ACHN (cell line): ENCODE data around the gene VAV2.

Experiments used
- DNase-seq: peaks from one replicate; pipeline ENCODE4 v3.0.0-alpha.2; 2015
- in situ Hi-C: cut with HindIII; loops from 2 replicates; pipeline ENCODE4 v1.10.0; 2017; ENCODE audit warnings: low sequenced_read_pairs, low pct_ligation_motif_present, low pct_unique_long_range_greater_than_20kb

VAV2 gene

GRCh38 chr9:133844881-133845410 is 147.2 kb downstream of the VAV2 start:
- in situ Hi-C loops: no loop called here
- DNase-seq: no peak

DNA sequence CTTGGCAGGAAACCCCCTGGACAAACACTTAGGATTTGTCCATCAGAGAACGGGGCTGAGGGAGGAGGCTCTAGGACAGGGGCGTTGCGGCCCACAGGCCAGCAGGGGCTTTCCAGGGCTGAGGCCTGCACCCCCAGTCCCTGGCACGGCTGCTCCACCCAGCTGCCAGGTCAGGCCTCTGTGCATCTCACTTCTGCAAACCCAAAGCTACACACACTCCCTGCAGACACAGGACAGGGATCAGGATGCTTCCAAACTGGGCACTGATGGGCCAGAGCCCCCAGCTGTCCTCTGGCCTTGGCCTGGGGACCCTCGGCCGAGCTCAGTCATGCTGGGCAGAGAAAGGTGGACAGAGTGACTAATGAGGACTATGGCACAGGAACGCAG is 147.7 kb downstream of the VAV2 start:
- no peak for DNase-seq
- in situ Hi-C loops: no loop called here

DNA sequence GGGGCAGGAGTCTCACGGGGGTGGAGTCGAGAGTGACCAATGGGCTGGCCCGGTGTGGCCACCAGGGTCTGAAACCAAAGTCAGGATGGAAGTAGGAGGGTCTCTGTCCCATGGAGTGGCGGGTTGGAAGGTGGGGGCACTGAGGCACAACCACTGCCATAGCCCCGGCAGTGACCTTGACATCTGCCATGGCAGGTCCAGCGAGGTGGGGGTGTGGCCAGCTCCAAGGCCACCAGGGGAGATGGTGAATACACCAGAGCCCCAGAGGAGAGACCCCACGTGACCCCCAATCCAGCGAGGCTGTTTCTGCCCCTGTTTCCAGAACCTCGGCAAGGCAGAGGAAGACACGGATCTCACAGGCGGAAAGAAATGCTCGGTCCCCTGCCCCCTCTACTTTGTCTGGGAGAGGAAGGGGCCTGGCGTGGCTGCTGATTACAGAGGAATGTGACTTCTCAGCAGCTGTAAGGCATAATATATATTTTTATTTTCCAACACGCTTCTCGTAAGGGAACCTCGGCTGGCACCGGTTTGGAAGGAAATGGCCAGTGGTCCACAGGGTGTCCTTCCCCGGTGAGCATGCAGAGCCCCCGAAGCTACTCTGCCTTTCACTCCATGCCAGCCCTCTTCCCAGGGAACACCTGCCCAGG is 148.2 kb downstream of the VAV2 start:
- in situ Hi-C loops: no loop called here
- DNase-seq: no peak

DNA sequence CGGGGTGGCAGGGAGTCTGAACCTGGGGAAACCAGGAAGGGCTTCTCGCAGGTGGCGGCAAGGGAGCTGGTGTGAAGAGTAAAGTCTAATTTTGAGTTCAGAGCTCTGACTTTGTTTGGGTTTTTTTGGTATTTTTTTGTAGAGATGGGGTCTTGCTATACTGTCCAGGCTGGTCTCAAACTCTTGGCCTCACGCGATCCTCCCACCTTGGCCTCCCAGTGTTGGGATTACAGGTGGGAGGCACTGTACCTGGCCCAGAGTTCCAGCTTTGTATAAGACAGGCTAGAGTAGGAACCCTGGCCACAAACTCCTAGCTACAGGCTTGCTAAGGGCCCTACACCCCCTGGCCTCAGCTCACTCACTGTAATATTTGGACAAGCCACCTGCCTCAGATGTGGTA is 148.9 kb downstream of the VAV2 start:
- DNase-seq: no peak
- in situ Hi-C loops: no loop called here

DNA sequence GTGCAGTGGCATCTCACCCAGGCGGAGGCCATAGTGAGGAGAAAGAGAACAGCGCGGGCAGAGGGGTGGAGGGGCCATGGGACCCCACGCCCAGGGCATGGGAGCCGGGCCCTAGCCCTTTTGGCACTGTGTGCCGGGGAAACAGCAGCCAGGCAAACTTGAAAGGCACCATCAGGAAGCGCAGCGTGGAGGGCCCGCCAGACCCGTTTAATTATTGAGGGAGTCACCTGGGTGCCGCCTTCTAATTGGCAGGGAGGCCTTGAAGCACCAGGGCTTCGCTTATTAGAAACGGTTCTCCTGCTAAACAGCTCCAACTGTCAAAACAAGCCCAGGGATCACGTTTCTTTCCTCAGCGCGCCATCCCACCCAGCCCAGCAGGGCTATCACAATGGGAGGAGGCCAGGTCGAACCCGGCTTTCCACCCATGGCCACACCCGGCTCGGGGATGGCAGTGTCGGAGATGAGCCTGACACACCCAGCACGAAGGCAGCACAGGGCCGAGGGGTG is 149.3 kb downstream of the VAV2 start:
- DNase-seq: no peak
- in situ Hi-C loops: no loop called here

DNA sequence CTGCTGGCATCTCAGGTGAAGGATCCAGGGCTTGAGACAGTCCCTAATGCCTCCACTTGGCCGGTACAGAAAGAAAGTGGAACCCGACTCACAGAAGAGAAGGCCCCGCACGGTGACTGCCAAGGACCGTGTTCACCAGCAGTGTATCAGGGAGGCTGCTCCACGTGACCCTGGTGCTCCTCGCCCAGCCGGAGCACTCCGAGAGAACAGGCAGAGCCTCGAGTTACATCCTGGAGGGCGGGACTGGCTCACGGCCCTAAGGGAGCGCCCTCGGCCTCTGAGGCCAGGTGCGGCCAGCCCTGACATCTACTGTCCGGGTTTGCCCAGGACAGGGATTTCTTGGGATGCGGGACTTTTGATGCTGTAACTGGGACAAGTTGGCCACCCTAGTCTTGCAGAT is 149.9 kb downstream of the VAV2 start:
- DNase-seq: no peak
- in situ Hi-C loops: no loop called here

DNA sequence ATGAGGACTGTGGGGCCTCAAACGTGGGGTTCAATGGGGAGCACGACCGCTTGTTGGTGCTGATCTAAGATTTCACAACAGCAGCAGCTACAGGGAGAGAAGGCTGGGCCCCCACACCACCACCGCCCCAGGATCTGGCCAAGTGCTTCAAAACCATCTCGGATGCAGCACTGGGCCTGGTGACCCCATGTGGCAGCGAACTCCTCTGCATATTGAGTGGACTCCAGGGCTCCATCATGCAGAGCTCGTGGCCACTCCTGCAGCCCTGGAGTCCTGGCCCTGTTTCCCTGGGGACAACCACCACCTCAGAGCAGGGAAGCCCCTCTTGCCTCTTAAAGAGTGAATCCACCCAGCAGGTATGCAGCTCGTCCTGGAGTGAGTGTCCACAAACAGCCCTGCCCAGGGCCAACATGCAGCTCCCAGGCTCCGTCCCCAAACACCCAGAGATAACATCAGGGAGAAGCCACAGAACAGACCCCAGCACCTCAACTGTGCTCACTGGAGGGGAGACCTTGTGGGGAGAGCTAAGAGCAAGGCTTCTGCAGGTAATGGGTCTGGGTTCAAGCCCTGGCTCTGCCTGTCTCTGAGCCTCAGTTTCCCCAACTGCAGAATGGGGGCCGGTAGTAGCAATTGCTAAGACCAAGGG is 150.8 kb downstream of the VAV2 start:
- DNase-seq: no peak
- in situ Hi-C loops: no loop called here

GRCh38 chr9:133839822-133840329 is 152.2 kb downstream of the VAV2 start:
- in situ Hi-C loops: no loop called here
- DNase-seq: no peak

- in situ Hi-C loops: no loop called here
- DNase-seq: no peak
These were observed 153.1 kb downstream of the VAV2 start for GRCh38 chr9:133838859-133839507.

GRCh38 chr9:133837627-133838597 is 154.2 kb downstream of the VAV2 start:
- in situ Hi-C loops: no loop called here
- no peak for DNase-seq

DNA sequence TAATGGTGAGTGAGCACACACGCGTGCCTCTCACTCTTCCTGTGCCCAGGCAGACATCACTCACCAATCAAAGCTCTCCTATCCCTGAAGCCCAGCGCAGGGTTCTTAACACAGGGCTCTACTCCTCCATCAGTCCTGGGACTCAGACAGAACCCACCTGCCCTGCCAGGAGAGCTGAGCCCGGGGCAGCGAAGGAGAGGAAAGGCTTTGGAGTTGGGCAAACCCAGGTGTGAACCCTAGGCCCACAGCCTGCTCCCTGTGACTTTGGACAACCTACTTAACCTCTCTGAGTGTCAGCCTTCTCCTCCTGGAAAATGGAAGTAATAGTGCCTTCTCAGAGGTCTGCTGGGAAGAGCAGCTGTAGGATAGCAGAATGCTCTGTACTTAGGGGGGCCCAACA is 155.3 kb downstream of the VAV2 start:
- in situ Hi-C loops: no loop called here
- no peak for DNase-seq

DNA sequence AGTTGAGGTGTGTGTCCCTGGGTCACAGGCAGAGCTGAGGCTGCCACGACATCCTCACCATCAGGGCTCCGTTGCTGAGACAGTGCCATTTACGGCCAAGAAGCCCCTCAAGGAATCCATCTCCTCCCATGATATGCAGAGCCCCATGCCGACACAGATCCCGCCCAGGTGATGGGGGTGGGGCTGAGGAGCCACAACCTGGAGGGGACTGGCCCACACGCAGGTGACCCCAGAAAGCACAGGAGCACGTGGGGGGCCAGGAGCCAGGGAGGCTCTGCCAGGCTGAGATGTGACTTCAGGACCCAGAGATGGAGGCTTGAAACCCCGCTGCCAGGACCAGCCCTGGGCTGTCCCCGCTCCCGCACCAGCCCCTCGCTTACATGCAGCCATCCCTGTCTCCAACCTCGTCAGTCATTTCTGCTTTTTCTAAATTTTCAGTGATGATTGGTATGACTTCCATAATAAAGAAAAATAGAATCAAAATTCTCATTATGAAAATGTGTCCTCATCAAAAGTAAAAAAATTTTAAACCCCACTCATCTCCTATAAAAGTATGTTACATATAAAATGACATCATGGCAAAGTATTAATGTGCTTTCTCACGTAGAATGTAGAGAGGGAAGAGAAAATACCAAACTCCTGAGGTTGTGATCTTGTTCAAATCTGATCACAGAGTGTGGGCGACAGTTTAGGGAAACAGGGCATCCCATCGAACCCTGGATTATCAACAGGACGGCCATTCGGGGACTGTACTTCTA is 155.9 kb downstream of the VAV2 start:
- in situ Hi-C loops: no loop called here
- DNase-seq: no peak

- in situ Hi-C loops: no loop called here
- no peak for DNase-seq
These were observed 156.7 kb downstream of the VAV2 start for GRCh38 chr9:133835262-133835901.

DNA sequence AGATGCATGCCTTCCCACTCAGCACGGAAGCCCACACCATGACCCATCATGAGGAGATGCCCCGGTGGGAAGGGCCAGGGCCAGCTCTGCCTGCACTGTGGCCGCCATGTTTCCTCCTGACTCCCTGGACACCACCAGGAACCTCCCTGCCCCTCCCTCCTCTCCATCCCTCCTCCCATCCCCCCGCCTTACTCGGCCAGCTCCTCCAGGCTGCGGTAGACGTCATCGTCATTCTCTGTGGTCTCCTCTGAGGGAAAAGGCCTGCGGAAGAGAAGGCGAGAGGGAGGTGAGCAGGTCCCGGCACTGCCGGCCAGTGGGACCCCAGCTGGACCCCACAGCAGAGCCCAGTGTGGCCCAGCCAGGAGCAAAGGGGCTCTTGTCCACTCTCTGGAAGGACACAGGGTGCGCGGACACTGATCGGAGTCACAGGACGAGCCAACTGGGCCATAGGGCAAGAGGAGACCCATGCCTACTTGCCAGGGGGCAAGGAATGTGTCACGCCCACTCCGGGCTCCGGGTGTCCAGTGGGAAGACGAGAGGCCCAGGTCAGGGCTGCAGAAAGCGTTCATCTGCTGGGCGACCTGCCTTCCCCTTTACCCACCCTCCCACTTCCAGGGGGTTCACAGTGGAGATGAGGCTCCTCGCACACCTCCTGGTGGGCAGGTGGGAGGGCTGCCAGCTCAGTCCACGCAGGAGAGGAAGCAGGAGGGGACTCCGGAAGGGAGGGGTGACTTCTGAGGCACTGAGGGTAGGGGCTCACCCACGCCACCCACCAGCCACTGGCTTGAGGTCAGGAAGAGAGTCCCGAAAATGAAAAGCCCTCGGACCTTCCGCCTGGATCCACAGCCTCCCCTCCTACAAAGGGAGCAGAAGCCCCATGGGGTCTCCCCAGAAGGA is 157.8 kb downstream of the VAV2 start:
- in situ Hi-C loops: no loop called here

GRCh38 chr9:133833388-133834025 is 158.6 kb downstream of the VAV2 start:
- in situ Hi-C loops: no loop called here
- no peak for DNase-seq

More for the DNA sequence above, 157.8 kb downstream of the VAV2 start:
- DNase-seq: no peak

- in situ Hi-C loops: no loop called here
- no peak for DNase-seq
These were observed 159.2 kb downstream of the VAV2 start for GRCh38 chr9:133832877-133833276.
